Activated CD4-positive, alpha-beta memory T cell treated with anti-CD3 and anti-CD28 coated beads for 36 hours (primary cell): ENCODE data around the gene KRT36. TPM values are rescaled to one million over a fixed set of nuclear protein-coding genes. Genes with fewer than 3 reads are reported as not detected.

Experiments
- CTCF ChIA-PET: fragments of 350-600 bp; sonication (Branson Sonifier 250); formaldehyde crosslinking; loops from one replicate; lab custom pipeline; 2021; ENCODE audit warnings: antibody characterized with exemption, inconsistent platforms; lab: Charles Lee
- POLR2A ChIA-PET: fragments of 350-600 bp; sonication (Branson Sonifier 250); formaldehyde crosslinking; loops from one replicate; lab custom pipeline; 2021; ENCODE audit warnings: antibody characterized with exemption; lab: Charles Lee
- DNase-seq: peaks from one replicate; pipeline ENCODE4 v3.0.0-alpha.2; 2020
- H3K27ac Mint-ChIP-seq: one replicate; pipeline ENCODE4 v1.8.0; 2021; ENCODE audit warnings: mixed read lengths
- H3K27me3 Mint-ChIP-seq: one replicate; pipeline ENCODE4 v1.8.0; 2021; ENCODE audit warnings: mixed read lengths
- H3K36me3 Mint-ChIP-seq: one replicate; pipeline ENCODE4 v1.8.0; 2021; ENCODE audit warnings: mixed read lengths
- H3K4me1 Mint-ChIP-seq: one replicate; pipeline ENCODE4 v1.8.0; 2021; ENCODE audit warnings: low read depth, mixed read lengths
- H3K4me3 Mint-ChIP-seq: one replicate; pipeline ENCODE4 v1.8.0; 2021; ENCODE audit warnings: mild to moderate bottlenecking, mixed read lengths
- H3K9me3 Mint-ChIP-seq: one replicate; pipeline ENCODE4 v1.8.0; 2021; ENCODE audit warnings: mixed read lengths
- intact Hi-C: fragments of 100-400 bp; cut with micrococcal nuclease; formaldehyde crosslinking; loops from one replicate; pipeline ENCODE4 v1.15.1; 2023
- total RNA-seq, 2 experiments: library from RNA; stranded (reverse); gene quantifications; one replicate each; pipeline ENCODE4 v1.2.3, GENCODE V29; 2021

Gene KRT36
- total RNA-seq, 2 experiments from 2014 or later: not detected

GRCh38 chr17:41480136-41480535, 9.6 kb downstream of the KRT36 start:
- no peaks in the 10 kb centered on the region for H3K9me3 Mint-ChIP-seq
- no peaks in the 10 kb centered on the region for H3K4me1 Mint-ChIP-seq
- no peak overlapping the region for H3K4me3 Mint-ChIP-seq
- DNase-seq: no peak
- no peaks in the 10 kb centered on the region for H3K36me3 Mint-ChIP-seq
- no peaks in the 10 kb centered on the region for H3K27me3 Mint-ChIP-seq
- ChIA-PET POLR2A (no interaction called here), CTCF (interaction anchor here (1.3 to 1.8 kb wide), 3 partner anchors 69 to 570 kb away, joined by 3 to 6 read pairs (median 4); no protein-coding TSS in a partner anchor)
- H3K27ac Mint-ChIP-seq: no peak overlapping the region
- intact Hi-C loops: no loop called here

GRCh38 chr17:41478237-41478636, 11.5 kb downstream of the KRT36 start:
- Mint-ChIP-seq H3K9me3 (peaks cover 2% of the 10 kb centered on the region), H3K4me1 (no peaks in the 10 kb centered on the region)

DNA sequence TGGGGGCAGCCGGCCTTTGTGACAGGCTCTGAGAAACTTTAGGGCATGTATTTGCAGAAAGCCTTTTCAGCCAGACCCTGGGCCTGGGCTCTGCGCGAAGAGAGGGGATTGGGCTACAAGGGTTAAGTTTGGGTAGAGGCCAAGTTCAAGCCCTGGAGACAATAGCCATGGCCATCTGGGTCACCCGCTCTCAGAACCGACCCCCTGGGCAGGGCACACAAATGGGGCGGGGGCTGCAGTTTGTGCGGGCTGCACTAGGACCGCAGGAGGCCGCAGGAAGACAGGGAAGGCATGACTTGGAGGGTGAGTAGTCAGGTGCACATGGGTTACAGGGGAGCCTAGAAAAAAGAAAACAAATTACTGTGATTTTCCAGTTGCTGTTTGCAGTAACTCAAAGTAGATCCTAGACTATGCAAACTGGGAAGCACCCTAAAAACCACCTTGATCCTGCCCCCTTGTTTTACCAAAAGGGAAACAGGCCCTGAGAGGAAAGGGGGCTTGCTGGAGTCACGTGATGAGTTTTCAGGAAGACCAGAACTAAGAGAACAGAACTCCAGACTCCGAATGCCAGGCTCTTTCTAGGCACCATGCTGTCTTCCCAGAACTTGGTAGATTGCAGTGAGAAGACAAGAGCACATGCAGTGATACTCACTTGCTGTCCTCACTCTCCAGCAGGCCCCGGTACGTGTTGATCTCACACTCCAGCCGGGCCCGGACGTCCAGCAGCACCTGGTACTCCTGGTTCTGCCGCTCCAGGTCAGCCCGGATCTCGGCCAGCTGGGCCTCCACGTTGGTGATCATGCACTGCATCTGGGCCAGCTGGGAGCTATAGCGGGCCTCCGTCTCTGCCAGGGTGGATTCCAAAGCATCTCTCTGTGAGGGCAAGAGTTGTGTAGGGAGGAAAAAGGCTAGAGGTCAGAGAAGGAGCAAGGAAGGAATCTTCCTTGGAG, 12.6 kb downstream of the KRT36 start:
- Mint-ChIP-seq H3K36me3 (no peaks in the 10 kb centered on the region), H3K4me3 (no peak overlapping the region), H3K4me1 (no peaks in the 10 kb centered on the region), H3K9me3 (peaks cover 2% of the 10 kb centered on the region), H3K27me3 (no peaks in the 10 kb centered on the region), H3K27ac (no peak overlapping the region)
- intact Hi-C loops: no loop called here
- ChIA-PET POLR2A (interaction anchor here (0.8 kb wide), 1 partner anchor 21 kb away, joined by 3 read pairs; no protein-coding TSS in a partner anchor), CTCF (interaction anchor here (0.6 kb wide), 1 partner anchor 18 kb away, joined by 3 read pairs; no protein-coding TSS in a partner anchor)
- DNase-seq: no peak

More at GRCh38 chr17:41478237-41478636, 11.5 kb downstream of the KRT36 start:
- no peaks in the 10 kb centered on the region for H3K27me3 Mint-ChIP-seq
- DNase-seq: no peak
- no peak overlapping the region for H3K27ac Mint-ChIP-seq
- intact Hi-C loops: no loop called here
- ChIA-PET POLR2A (interaction anchor here (0.8 kb wide), 1 partner anchor 20 kb away, joined by 3 read pairs; no protein-coding TSS in a partner anchor), CTCF (interaction anchor here (1.0 kb wide), 1 partner anchor 9 kb away, joined by 4 read pairs; no protein-coding TSS in a partner anchor)
- H3K36me3 Mint-ChIP-seq: no peaks in the 10 kb centered on the region
- no peak overlapping the region for H3K4me3 Mint-ChIP-seq

DNA sequence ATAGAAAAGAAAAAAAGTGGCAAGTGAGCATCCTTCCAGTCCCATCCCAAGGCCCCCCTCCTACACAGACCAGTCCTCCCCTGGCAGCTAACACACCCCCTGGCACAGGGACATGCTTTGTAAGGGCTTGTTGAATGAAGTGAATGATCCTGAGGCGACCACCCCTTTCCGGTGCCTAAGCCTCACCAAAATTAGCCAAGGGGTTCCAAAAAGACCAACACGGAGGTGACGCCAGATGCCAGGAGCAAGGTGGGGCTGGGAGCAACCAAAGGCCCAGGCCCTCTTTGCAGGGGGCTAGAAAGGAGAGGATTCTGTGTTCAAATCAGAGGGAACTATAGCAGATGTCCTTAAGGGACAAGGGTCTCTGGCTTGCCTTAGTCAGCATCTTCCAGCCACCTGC, 14.3 kb downstream of the KRT36 start:
- POLR2A ChIA-PET: no interaction called here
- CTCF ChIA-PET: interaction anchor here (0.7 to 1.0 kb wide), 2 partner anchors 153 to 174 kb away, joined by 3 read pairs; no protein-coding TSS in a partner anchor

DNA sequence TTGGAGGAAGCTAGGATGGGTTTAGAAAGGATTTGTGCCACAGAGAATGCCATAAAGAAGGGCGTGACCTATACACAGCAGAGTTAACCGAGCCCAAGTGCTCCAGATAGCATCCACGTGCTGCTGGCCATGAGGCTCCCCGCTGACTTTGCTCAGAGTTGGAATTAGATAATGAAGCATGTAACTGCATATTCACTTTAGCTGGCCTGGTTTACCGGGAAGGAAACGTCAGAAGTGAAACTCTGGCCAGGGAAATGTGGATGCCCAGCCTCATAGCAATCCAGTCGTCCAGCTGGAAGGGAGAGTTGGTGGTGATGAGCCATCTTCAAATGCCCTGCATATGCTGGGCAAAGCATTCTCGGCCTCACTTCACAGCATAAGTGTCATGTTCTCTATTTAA, 14.8 kb downstream of the KRT36 start:
- ChIA-PET CTCF (interaction anchor here (0.7 to 1.0 kb wide), 2 partner anchors 152 to 174 kb away, joined by 3 read pairs; no protein-coding TSS in a partner anchor), POLR2A (no interaction called here)
- intact Hi-C loops: no loop called here

More for the DNA sequence above, 14.3 kb downstream of the KRT36 start:
- H3K36me3 Mint-ChIP-seq: no peaks in the 10 kb centered on the region
- no peak for DNase-seq
- H3K27me3 Mint-ChIP-seq: no peaks in the 10 kb centered on the region
- H3K4me3 Mint-ChIP-seq: no peak overlapping the region
- H3K4me1 Mint-ChIP-seq: no peaks in the 10 kb centered on the region
- H3K9me3 Mint-ChIP-seq: peaks cover 6% of the 10 kb centered on the region
- intact Hi-C loops: no loop called here
- no peak overlapping the region for H3K27ac Mint-ChIP-seq

DNA sequence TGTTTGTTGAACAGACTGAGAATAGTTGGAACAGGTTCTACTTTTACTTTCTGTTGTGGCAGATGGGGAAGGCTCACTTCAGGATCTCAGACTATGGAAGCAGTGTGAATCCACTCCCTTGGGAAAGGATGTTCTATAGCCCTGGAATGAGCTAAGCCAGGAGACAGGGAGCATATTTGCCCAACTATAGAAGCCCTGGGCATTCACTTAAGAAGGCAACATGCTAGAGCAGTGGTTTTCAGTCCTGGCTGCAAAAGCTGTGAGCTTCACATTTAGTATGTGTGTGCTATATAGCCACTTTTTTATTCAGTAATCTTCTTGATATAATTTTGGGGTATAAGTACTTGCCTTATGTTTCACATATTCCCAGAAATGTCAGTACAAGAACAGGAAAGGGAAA, 21.4 kb downstream of the KRT36 start:
- DNase-seq: no peak
- H3K36me3 Mint-ChIP-seq: no peaks in the 10 kb centered on the region
- ChIA-PET CTCF (no interaction called here), POLR2A (no interaction called here)
- no peaks in the 10 kb centered on the region for H3K4me1 Mint-ChIP-seq
- H3K27me3 Mint-ChIP-seq: no peaks in the 10 kb centered on the region
- intact Hi-C loops: no loop called here
- H3K9me3 Mint-ChIP-seq: peaks cover 10% of the 10 kb centered on the region
- H3K27ac Mint-ChIP-seq: no peak overlapping the region
- H3K4me3 Mint-ChIP-seq: no peak overlapping the region

More for the DNA sequence above, 14.8 kb downstream of the KRT36 start:
- H3K4me1 Mint-ChIP-seq: no peaks in the 10 kb centered on the region
- no peak overlapping the region for H3K4me3 Mint-ChIP-seq
- no peak for DNase-seq
- H3K9me3 Mint-ChIP-seq: peaks cover 6% of the 10 kb centered on the region
- no peak overlapping the region for H3K27ac Mint-ChIP-seq
- H3K36me3 Mint-ChIP-seq: no peaks in the 10 kb centered on the region
- no peaks in the 10 kb centered on the region for H3K27me3 Mint-ChIP-seq

DNA sequence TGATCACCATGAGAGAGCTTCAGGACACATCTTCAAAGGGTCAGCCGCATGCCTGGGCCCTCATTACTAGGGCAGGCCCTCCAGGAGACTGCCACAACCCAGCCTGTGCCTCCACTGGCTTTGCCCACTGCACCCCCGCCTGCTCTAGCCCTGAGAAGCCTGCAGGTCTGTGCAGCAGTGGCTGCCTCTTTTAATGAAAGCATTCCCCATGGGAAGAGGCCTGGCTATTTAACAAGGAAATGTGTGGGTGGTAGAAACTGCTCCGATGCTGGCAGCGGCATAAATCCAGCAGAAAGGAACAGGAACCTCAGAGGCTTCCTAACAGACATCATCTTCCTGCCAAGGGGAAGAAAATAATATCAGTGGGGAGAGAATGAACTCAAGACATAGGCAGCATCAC, 22.1 kb downstream of the KRT36 start:
- H3K4me3 Mint-ChIP-seq: no peak overlapping the region
- ChIA-PET CTCF (no interaction called here), POLR2A (no interaction called here)
- no peak overlapping the region for H3K27ac Mint-ChIP-seq
- no peaks in the 10 kb centered on the region for H3K27me3 Mint-ChIP-seq
- H3K9me3 Mint-ChIP-seq: peaks cover 10% of the 10 kb centered on the region
- DNase-seq: no peak
- intact Hi-C loops: no loop called here
- no peaks in the 10 kb centered on the region for H3K4me1 Mint-ChIP-seq
- no peaks in the 10 kb centered on the region for H3K36me3 Mint-ChIP-seq

DNA sequence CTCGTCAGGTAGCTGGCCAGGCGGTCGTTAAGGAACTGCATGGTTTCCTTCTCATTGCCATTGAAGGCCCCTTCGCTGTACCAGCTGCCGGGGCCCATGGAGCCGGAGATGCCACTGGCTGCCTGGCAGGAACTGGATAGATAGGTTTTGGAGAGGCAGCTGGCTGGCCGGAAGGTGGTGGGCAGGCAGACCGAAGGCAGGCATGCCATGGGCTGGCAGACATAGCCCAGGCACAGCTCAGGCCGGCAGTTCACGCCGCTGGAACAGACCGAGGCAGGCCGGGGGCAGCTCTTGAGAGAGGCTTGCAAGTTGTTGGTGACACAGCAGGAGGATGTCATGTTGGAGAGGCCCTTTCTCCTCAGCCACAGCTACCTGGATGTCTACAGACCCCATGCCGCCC, 22.7 kb downstream of the KRT36 start, which contains the start of gene KRT32:
KRT32 (minus strand) TSS at position 399 of the 400 bp plus-strand sequence; CDS start at position 338, 61 bp downstream.
- H3K4me1 Mint-ChIP-seq: no peaks in the 10 kb centered on the region
- ChIA-PET CTCF (no interaction called here), POLR2A (no interaction called here)
- H3K36me3 Mint-ChIP-seq: no peaks in the 10 kb centered on the region
- H3K27ac Mint-ChIP-seq: no peak within 1 kb of the TSS
- H3K9me3 Mint-ChIP-seq: peaks cover 10% of the 10 kb centered on the region
- no peak within 1 kb of the TSS for H3K4me3 Mint-ChIP-seq
- no peak for DNase-seq
- H3K27me3 Mint-ChIP-seq: no peaks in the 10 kb centered on the region
- intact Hi-C loops: no loop called here

DNA sequence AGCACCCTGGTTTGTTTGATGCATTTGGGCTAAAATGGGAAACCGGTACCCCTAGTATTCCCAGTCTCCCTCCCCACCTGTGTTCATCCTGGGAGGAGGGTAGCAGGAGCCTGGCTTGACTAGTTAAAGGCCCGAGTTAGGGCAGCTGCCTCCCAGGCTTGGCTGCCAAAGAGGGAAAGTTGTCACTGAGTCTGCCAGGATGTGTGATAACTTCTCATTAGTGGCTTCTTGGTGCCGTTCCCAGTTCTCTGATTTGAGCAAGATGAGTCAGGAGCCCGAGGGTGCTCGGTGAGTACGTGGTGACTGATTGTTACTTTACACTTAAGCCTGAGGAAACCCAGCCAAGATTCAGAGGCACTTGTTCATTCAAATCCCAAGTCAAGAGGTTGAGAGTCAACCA, 25.0 kb downstream of the KRT36 start:
- peaks cover 6% of the 10 kb centered on the region for H3K9me3 Mint-ChIP-seq
- no peaks in the 10 kb centered on the region for H3K36me3 Mint-ChIP-seq
- no peaks in the 10 kb centered on the region for H3K27me3 Mint-ChIP-seq
- CTCF ChIA-PET: no interaction called here
- POLR2A ChIA-PET: no interaction called here
- intact Hi-C loops: no loop called here
- no peak for DNase-seq
- H3K27ac Mint-ChIP-seq: no peak overlapping the region
- H3K4me1 Mint-ChIP-seq: no peaks in the 10 kb centered on the region
- no peak overlapping the region for H3K4me3 Mint-ChIP-seq

DNA sequence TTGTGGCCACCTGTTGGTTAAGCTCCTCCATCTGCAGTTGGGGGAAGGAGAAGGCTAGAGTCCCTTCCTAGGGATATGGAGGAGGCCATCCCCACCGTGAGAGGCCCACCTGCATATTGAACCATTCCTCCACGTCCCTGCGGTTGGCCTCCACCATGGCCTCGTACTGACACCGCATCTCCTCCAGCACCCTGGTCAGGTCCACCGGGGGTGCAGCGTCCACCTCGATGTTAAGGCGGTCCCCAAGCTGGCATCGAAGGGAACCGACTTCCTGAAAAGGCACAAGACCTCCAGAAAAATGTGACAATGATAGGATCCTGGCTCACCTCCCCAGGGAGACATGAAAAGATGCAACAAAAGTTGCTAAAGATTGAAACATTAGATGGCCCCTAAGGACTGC, 25.5 kb downstream of the KRT36 start:
- no peak overlapping the region for H3K27ac Mint-ChIP-seq
- DNase-seq: no peak
- ChIA-PET CTCF (no interaction called here), POLR2A (no interaction called here)
- H3K36me3 Mint-ChIP-seq: no peaks in the 10 kb centered on the region
- H3K9me3 Mint-ChIP-seq: peaks cover 6% of the 10 kb centered on the region
- H3K4me1 Mint-ChIP-seq: no peaks in the 10 kb centered on the region
- H3K27me3 Mint-ChIP-seq: no peaks in the 10 kb centered on the region
- H3K4me3 Mint-ChIP-seq: no peak overlapping the region
- intact Hi-C loops: no loop called here

GRCh38 chr17:41463746-41464145, 26.0 kb downstream of the KRT36 start:
- no peaks in the 10 kb centered on the region for H3K4me1 Mint-ChIP-seq
- CTCF ChIA-PET: no interaction called here
- no peak for DNase-seq
- H3K4me3 Mint-ChIP-seq: no peak overlapping the region
- intact Hi-C loops: no loop called here
- peaks cover 6% of the 10 kb centered on the region for H3K9me3 Mint-ChIP-seq
- no peaks in the 10 kb centered on the region for H3K36me3 Mint-ChIP-seq
- POLR2A ChIA-PET: no interaction called here
- no peaks in the 10 kb centered on the region for H3K27me3 Mint-ChIP-seq
- H3K27ac Mint-ChIP-seq: no peak overlapping the region

GRCh38 chr17:41462705-41463104, 27.0 kb downstream of the KRT36 start:
- POLR2A ChIA-PET: no interaction called here
- Mint-ChIP-seq H3K4me1 (no peaks in the 10 kb centered on the region), H3K9me3 (no peaks in the 10 kb centered on the region), H3K36me3 (no peaks in the 10 kb centered on the region), H3K27ac (no peak overlapping the region), H3K27me3 (no peaks in the 10 kb centered on the region), H3K4me3 (no peak overlapping the region)
- CTCF ChIA-PET: no interaction called here
- DNase-seq: no peak
- intact Hi-C loops: no loop called here
